ENCODE data around the gene PPP1R14C.
"Not testable (repeated sequence)": the region's sequence is repeated elsewhere in the genome, so short reads cannot be mapped to it uniquely, and the experiment has no call there.

PPP1R14C gene

DNA sequence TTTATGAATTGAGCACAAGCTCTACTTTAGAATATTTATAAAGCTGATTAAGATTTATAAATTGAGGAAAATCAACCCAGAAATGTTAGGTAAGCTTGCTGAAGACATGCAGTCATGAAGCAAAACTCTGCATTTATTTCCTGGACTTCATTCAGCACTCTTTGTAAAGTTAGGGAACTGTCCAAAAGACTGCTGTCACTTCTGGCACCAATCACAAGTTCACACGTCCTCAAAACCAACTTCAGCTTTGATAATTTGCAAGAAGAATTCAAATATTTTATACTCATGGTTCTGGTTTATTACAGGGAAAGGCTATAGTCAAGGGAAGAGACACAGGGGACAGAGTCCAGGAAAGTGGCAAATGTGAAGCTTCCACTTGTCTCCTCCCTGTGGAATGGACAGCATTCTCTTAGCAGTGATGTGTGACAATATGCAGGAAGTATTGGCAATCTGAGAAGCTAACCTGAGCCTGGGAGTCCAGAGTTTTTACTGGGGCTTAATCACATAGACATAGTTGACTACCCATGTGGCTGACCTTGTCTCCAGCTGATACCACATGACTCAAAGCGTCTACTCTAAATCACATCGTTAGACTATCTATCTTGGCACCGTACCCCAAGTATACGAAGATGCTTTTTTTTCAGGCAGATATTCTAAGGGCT lies 85.4 kb downstream of the PPP1R14C start:
- DNase-seq: no peak

DNA sequence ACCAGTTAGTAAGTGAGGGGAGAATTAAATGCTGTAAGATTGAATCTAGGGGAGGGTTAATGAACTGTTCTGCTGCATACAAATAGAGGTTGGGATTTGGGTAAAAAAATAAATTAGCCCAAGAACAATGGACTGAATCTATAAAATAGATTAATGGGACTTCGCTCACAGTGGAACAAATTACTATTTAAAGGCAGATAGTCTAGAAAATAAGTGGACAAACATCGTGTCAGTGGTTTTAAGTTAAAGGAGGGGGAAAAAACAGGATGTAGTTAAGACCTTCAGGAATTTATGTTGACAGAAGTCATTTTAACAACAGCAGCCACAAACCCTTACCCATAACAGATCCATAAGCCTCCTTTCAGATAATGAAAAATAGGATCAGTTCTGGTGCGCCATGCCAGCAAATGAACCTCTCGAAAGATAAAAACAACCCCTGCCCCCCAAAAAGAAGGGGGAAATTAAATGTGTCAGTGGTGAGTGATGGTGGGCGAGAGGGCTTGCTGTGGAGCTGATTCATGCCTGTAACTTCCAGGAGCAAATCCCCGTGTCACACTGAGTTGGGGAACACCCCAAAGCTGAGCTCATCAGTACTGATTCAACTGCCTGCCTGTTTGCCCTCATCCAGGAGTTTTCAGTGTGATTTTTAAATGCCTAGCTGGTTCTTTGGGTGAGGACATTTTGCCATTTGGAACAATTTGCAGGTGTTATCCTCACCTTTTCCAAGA lies 86.8 kb downstream of the PPP1R14C start:
- no peak for DNase-seq

DNA sequence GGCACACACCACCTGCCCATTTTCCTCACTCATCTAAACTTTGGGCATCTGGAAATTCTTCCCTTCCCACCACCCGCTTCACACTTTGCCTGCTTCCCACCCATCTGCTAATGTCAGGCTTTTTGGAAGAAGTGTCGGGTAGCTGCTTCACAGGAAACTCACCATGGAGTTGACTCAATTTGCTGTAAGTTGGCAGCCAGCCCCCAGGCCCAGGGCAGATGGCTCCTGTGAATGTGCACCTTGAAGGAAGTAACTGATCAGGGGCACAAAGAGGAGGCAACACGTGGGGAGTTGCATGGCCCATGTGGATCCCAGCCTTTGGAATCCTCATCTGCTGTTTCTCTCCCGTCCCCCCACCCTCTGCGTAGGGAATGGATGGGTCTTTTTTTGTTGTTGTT lies 87.3 kb downstream of the PPP1R14C start:
- DNase-seq: no peak

DNA sequence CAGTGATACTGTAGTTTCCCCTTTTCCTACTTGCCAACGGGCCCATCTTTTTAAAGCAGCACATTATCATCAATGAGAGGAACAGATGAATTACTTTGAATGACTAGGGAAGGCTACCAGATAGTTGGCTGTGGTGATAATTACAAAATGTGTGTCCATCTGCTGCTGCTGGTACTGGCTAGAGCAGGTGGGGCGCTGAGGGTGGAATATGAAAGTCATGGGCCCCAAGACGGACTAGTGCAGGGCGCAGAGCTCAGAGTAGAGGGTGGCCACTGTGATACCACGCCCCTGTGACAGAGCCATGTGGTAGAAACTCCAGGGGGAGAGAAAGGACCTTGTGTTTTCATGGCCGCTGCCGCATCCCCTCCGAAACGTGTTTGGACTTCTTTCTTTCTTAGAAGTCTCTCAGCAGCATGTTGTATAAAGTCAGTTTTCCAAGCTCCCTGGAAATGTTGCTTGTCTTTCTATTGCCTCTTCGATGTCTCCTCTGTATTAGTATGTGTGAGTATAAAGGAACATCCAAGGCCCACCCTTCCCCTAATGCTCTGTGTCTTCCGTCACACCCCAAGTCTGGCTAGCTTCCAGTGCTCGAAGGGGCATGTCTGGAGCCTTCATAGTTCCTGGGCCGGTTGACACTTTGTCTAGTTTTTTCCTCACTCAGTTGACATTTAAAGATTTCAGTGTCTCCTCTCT lies 88.1 kb downstream of the PPP1R14C start:
- DNase-seq: no peak

DNA sequence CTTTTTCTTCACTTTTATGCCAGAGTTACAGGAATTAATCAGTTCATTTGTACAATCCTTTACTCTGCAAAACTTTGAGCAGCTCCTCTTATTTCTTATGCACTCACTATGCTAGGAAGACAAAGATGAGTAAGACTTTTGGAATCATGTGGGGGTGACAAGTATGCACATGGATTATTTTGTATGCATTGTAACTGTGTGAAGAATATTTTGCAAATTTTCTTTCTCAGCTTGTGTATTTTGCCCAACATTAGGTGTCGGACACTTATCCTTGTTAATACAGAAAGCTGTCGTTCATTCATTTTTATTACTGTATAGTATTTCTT lies 88.6 kb downstream of the PPP1R14C start:
- DNase-seq: no peak

DNA sequence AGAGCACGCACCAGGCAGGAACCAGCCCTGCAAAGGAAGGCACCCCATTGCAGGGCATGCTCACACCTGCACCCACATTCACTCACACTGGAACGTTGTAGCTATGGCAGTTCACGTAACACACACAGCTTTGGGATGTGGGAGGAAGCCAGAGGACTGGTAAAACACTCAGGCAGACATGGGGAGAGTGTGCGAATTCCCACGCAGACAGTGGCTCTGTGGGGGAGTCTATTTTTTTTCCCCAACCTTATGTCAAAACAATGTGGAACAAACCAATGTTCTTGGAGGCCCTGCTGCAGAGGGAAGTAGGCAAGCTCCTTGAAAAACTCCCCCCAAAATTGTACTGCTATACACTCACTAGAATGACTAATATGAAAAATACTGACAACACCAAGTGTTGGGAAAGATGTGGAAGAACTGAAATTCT lies 91.0 kb downstream of the PPP1R14C start:
- DNase-seq: no peak

DNA sequence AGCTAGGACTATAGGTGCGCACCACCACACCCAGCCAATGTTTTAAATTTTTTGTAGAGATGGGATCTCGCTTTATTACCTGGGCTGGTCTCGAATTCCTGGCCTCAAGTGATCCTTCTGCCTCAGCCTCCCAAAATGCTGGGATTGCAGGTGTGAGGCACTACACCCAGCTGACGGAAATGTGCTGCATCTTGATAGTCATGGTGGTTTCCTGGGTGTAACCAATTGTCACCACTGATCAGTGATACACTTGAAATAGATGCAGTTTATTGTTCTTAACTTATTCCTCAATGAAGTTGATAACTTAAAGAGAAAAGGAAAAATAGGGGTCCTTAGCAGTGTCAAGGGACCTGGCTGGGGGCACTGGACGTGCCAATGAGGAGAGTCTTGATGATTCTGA lies 92.4 kb downstream of the PPP1R14C start:
- no peak for DNase-seq

DNA sequence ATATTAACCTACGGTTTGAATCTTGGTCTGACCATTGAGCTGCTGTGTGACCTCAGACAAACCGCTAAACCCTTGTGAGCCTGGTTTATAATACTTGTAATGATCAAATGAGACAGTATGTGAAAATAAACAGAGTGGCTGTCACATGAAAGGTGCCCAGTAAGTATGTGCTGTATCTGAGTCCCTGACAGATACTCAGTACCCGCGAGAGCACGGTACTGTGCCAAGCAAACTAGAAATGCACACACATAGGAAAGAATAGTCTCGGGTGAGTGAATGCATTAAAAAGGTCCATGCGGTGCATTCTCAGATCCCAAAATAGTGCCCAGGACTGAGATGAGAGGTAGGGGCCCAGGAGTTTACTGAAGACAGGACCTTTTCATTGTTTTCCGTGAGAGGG lies 93.3 kb downstream of the PPP1R14C start:
- no peak for DNase-seq

DNA sequence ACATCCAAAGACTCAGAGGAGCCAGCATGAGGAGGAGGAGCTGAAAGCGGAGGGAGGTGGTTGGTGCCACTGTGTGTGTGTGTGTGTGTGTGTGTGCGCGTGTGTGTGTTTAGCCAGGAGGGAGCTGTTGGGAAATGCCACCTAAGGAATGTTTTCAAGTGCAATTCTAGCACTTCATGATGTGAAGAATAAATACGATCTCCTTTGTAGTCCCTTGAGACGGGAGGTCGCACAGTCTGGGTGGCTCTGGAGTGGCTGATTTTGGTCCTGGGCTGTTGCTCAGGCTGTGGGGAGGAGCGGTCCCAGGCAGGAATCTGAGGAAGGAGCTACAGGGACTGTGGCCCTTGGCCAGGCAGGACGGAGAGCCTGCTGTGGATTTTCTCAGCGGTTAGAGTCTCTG lies 93.7 kb downstream of the PPP1R14C start:
- DNase-seq: no peak

DNA sequence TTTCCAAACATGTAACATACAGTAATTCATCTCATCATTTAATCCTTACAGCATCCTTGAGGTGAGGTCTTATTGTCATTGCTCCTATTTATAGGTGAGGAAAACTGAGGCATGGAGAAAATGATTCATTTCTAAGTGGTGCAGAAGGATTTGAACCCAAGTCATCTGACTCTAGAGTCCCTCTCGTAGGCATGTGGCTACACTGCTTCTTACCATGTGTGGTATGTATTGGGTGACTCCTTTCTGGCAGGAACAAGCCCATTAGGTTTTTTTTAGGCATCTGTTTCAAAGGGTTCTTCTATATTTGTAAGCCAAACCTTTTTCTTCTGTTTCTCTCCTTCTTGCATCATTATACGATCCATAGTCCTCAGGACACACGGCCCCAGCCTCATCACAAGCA lies 94.8 kb downstream of the PPP1R14C start:
- no peak for DNase-seq

DNA sequence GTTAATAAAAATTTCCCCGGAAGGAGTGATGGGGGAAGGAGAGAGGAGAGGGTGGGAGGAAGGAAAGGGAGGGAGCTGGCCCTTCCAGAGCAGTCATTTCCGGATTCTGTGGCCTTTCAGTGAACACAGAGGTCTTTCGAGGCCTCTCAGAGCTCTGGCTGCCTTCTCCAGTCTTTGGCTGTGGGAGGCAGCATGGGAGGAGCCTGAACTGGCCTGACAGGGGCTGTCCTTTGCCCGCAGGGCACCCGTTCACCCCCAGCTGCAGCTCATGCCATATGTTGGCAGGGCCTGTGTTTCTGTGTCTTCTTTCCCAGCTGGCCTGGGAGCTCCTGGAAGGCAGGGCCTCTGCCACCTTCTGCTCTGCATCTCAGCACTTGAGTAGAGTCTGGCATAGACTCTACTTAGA lies 95.5 kb downstream of the PPP1R14C start:
- DNase-seq: no peak

DNA sequence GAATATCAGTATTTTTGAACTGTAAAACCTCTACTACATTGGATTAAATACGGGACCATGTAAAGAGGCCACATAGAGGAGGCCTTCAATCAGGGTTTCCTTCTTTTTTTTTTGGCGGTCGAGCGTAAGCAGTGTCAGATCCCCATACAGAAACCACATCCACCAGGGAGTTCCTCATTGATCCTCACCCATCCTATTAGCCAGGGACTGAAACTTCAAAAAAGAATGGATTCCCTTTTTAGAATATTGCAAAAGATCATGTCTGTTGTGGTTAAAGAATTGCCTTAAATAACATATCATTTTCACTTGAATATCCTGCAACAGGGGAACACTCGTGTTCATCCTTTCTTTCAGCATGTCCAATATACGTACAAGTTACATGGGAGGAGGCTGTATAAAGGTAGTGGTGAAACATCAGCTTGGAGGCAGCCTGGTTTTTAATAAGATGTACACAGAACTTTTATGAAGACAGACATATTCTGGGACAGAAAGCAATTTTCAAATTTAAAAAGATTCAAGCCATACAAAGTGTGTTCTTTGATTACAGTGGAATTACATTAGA lies 96.1 kb downstream of the PPP1R14C start:
- DNase-seq: no peak

DNA sequence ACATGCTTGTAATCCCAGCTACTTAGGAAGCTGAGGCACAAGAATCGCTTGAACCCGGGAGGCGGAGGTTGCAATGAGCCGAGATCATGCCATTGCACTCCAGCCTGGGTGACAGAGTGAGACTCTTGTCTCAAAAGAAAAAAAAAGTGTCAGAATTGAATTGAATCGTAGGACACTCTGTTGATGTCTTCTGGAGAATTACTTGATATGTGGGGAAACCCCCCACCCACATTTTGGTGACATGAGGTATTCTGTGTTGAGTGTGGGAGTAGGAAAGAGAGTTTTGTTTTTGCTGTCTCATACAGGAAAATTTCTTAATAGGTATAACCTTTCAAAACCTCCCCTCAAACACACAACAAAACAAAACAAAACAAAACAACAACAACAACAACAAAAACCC lies 98.9 kb downstream of the PPP1R14C start:
- not testable (repeated sequence) for DNase-seq

DNA sequence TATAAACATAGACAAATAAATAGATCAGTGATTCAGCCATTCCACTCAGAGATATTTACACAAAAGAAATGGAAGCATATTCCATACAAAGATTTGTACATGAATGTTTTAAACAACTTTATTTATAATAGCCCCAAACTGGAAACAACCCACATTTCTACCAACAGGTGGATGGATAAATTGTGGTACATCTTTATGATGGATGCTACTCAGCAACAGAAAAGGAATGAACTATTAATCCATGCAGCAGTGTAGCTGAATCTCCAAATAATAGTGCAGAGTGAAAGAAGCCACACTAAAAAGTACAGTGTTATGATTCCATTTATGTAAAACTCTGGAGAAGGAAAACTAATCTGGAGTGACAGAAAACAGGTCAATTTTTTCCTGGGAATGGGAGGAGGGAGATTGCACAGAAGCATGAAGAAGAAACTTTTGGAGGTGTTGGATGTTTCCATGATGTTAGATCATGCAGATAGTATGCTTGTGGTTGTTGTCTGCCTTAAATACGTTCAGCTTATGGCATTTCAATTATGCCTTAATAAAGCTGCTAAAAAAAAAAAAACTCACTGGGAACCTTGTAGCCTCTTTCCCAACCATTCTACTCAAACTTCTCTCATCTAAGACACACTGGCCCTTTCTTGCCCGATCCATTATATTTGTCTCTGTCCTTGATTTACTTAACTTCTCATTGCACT lies 100.9 kb downstream of the PPP1R14C start:
- no peak for DNase-seq

DNA sequence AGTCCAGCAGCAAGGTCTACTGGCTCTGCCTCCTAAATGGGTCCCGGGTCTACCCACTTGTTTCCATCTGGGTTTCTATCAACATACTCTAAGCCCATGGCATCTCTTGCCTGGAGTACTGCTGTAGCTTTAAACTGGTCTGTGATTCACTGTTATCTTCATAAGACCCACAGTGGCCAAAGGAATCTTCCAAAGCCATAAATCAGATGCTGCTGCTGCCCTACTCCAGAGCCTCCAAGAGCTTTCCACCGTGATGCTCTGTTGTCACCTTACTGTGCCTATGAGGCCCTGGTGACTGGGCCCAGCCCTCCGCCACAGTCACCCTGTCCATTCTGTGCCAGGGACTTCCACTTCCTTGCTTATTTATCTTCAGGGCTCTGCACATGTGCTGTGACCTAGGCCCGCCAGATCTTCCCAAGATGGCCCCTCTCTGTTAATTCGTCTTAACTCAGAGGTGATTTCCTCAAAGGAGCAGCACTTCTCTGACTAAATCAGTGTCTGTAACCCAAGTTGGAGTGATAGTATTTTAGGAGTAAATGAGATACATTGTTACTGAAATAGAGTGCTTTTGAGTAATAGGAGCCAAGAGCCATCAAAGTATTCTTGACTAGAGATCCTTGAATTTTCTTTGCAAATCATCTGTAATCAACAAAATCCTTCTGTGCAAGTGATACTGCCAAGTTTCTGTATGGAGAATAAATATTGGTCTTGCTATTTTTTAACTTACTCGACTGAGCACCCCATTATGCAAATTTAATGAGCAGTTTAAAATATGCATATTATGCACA lies 102.5 kb downstream of the PPP1R14C start:
- DNase-seq: no peak

DNA sequence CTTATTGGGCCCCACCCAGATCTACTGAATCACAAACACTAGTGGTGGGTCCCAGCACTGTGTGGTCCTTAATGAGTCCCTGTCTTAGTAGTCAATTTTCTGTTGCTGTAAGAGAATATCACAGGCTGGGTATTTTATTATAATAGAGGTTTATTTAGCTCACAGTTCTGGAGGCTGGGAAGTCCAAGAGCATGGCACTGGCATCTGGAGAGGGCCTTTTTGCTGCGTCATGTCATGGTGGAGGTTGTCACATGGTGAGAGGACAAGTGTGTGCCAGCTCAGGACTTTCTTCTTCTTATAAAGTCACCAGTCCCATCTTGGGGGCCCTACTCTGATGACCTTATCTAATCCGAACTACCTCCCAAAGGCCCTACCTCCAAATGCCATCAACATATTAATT lies 105.0 kb downstream of the PPP1R14C start:
- no peak for DNase-seq

DNA sequence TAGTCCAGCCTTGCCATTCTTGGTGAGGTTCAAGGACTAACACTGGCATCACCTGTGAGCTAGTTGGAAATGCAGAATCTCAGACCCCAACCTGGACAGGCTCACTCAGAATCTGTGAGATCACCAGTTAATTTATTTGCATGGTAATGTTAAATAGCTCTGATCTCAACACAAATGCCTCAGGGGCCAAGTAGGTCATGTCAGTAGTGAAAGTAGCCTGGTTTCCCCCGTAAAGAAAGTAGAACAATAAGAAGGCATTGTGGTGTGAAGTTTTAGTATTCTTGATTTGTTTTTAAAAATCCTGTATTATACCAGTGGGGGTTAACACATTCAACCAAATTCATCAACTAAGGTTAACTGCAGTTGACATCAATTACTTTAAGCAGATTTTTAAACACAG lies 105.5 kb downstream of the PPP1R14C start:
- DNase-seq: no peak

DNA sequence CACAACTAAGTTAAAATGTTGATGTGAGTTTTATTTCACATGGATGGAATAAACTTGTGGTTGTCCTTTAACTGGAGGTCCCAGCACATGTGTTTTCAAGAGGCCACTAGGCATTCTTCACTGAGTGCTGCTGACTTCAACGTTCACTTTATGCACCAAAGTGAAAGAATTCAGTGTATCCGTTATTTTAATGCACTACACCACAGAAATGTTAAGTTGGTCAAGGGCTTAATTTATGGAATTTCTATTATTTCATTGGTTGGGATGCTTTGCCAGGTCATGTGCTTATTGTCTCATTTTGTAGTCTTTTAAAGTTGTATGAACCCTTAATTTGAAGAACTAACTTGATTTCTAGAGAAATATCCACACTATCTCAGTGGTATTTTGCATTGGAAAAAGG lies 106.4 kb downstream of the PPP1R14C start:
- DNase-seq: no peak

DNA sequence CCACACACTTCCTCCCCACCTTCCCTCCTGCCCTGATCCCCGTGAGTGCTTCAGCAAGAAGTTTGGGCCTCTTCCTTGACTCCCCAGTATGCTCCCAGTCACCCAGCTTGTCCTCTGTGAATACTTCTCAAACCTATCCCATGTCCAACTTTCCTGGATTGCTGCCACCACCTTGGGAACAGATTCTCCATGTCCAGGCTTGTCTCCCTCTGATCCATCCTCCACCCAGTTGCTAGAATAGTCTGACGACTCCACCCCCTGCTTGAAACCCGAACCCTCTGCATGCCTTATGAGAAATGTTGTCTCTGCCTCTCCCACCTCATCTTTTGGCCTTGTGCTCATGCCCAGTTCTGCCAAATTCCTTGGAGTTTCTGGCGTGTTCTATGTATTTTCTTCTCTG lies 108.0 kb downstream of the PPP1R14C start:
- DNase-seq: no peak

DNA sequence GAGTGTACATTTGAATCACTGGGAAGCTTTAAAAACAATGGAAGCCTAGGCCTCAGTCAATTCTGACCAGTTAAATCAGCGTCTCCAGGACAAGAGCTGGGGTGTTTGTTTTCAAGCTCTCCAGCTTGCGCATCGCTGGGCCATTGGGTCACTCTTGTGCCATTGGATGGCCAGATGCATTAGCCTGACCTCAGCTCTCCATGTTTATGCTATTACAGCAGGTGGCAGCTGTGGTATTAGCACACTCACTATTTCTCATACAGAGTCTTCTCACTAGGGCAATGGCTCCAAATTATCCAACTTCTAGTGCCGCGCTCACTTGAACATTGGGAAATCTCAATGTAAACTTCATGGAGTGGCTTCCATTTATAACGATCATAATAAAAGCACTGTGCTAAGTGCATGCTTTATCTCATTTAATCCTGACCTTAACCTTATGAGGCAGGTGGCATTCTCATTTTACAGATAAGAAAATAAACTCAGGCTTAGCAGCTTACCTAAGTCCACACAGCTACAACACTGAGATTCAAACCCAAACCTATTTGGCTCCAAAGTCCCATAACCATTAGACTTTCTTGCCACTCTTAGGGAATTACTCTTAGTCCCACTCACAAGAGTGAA lies 108.8 kb downstream of the PPP1R14C start:
- no peak for DNase-seq

DNA sequence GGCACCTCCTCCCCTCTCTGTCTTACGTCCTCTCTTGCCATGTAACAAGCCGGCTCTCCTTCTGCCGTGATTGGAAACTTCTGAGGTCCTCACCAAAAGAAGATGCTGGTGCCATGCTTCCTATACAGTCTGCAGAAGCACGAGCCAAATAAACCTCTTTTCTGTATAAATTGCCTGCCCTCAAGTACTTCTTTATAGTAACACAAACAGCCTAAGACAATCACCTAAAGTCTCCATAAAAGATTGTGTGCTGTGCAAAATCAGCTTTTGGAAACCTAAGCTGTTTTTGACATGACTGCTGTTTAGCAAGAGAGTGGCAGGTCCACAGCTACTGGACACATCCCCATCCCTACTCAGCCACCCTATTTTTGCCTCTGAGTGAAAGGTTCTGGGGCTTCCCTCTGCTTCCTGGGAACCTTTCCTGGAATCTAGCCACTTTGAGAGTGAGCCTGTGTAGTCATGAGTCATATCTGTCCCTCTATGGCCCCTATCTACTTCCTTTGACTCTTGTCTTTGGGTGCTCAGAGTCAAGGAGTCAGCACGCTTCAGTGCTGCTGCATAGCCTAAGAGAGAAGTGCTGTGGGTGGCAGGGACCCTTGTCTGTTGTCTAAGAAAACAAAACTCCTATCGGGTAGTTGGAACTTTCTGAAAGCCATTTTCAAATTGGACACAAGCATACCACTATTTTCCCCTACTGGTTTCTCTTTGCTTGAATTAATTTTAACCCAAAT lies 110.0 kb downstream of the PPP1R14C start:
- DNase-seq: no peak
